GM21515 (cell line): ENCODE data around the gene CEP135.
"Not testable (repeated sequence)": the region's sequence is repeated elsewhere in the genome, so short reads cannot be mapped to it uniquely, and the experiment has no call there.

Experiments used
- ATAC-seq: cut with Tn5 transposase; IDR thresholded peaks from one replicate; pipeline ENCODE4 v1.9.1; 2021; ENCODE audit not compliant: unreplicated experiment

CEP135 gene

GRCh38 chr4:55948726-55949481 is at the start of gene CEP135:
Gene CEP135 (plus strand): TSS chr4:55948945. CDS start chr4:55952131, 3,186 bp downstream.
- ATAC-seq, result peak; percentile 77

GRCh38 chr4:55902677-55903076 is 46.1 kb upstream of the CEP135 start:
- ATAC-seq, result no peak

- no peak for ATAC-seq
Measured at GRCh38 chr4:55903577-55903976, 45.2 kb upstream of the CEP135 start.

- ATAC-seq, result no peak
Measured at GRCh38 chr4:55904576-55904975, 44.2 kb upstream of the CEP135 start.

- no peak for ATAC-seq
Measured at GRCh38 chr4:55906323-55906722, 42.4 kb upstream of the CEP135 start.

GRCh38 chr4:55906989-55907388 is 41.8 kb upstream of the CEP135 start:
- no peak for ATAC-seq

- no peak for ATAC-seq
Measured at GRCh38 chr4:55907469-55907868, 41.3 kb upstream of the CEP135 start.

GRCh38 chr4:55910140-55910539 is 38.6 kb upstream of the CEP135 start:
- no peak for ATAC-seq

GRCh38 chr4:55912249-55912648 is 36.5 kb upstream of the CEP135 start:
- no peak for ATAC-seq

- no peak for ATAC-seq
Measured at GRCh38 chr4:55920571-55920970, 28.2 kb upstream of the CEP135 start.

GRCh38 chr4:55921093-55921492 is 27.7 kb upstream of the CEP135 start:
- ATAC-seq, result no peak

- no peak for ATAC-seq
Measured at GRCh38 chr4:55925241-55925640, 23.5 kb upstream of the CEP135 start.

- ATAC-seq, result no peak
Measured at GRCh38 chr4:55926610-55927009, 22.1 kb upstream of the CEP135 start.

GRCh38 chr4:55927803-55928437 is 20.8 kb upstream of the CEP135 start:
- no peak for ATAC-seq

GRCh38 chr4:55928846-55929245 is 19.9 kb upstream of the CEP135 start:
- ATAC-seq, result no peak

- no peak for ATAC-seq
Measured at GRCh38 chr4:55931043-55931442, 17.7 kb upstream of the CEP135 start.

GRCh38 chr4:55931833-55932232 is 16.9 kb upstream of the CEP135 start:
- ATAC-seq, result no peak

GRCh38 chr4:55932511-55932910 is 16.2 kb upstream of the CEP135 start:
- ATAC-seq, result no peak

GRCh38 chr4:55933611-55934010 is 15.1 kb upstream of the CEP135 start:
- no peak for ATAC-seq

- ATAC-seq, result not testable (repeated sequence)
Measured at GRCh38 chr4:55935907-55936306, 12.8 kb upstream of the CEP135 start.

GRCh38 chr4:55938481-55938880 is 10.3 kb upstream of the CEP135 start:
- ATAC-seq, result no peak

GRCh38 chr4:55939421-55939820 is 9.3 kb upstream of the CEP135 start:
- ATAC-seq, result no peak
